HCT116 (cell line): ENCODE measurements around the gene SHROOM3. TPM values are rescaled to one million over a fixed set of nuclear protein-coding genes. Genes with fewer than 3 reads are reported as not detected.

Experiments
- ATAC-seq: fragments of 200-7000 bp; cut with Tn5 transposase; 2 replicates; pipeline ENCODE4 v1.9.1; 2020; ENCODE audit warnings: mild to moderate bottlenecking, moderate library complexity
- BruUV-seq: library from RNA; stranded (reverse); fragments of 400-500 nt; replicated peaks from 2 replicates; lab custom pipeline; 2021; lab: Mats Ljungman, UMichigan
- CTCF ChIA-PET: fragments of 300-600 bp; sonication (Branson Sonifier 250); formaldehyde crosslinking; loops from one replicate; lab custom pipeline; 2021; ENCODE audit warnings: antibody characterized with exemption; lab: Charles Lee
- POLR2A ChIA-PET: fragments of 300-600, 350-600 bp; sonication (Branson Sonifier 250); formaldehyde crosslinking; loops from one replicate; lab custom pipeline; 2021; ENCODE audit warnings: antibody characterized with exemption; lab: Charles Lee
- RAD21 ChIA-PET, 2 experiments: fragments of 300-600 bp; sonication (Branson Sonifier 250); formaldehyde crosslinking; loops; one replicate each; lab custom pipeline; 2023; ENCODE audit warnings: low total read pairs in 2 of 2; ENCODE audit not compliant: uncharacterized antibody in 2 of 2, unreplicated experiment in 2 of 2, low non-redundant PET in 1 of 2; lab: Charles Lee
- DNase-seq: peaks from one replicate; pipeline ENCODE4 v3.0.0-alpha.2; 2010; ENCODE audit warnings: low read depth, low spot score
- H2AFZ ChIP-seq: fragments of 200-600 bp; shearing (Covaris generic), sonication (generic); 2 replicates; pipeline ENCODE4 v1.6.1; 2017; ENCODE audit warnings: low read depth, mixed run types, mixed read lengths, antibody characterized with exemption, low read length; ENCODE audit not compliant: poor library complexity, severe bottlenecking
- H3K27ac ChIP-seq: 2 replicates; pipeline ENCODE4 v1.5.1; 2012; ENCODE audit warnings: low read depth, low read length
- H3K27me3 ChIP-seq: fragments of 200-600 bp; sonication (generic); 2 replicates; pipeline ENCODE4 v1.6.1; 2016; ENCODE audit warnings: mixed run types, low read length, mixed read lengths; ENCODE audit not compliant: insufficient read depth
- H3K36me3 ChIP-seq, 2 experiments: fragments of 200-500 bp in 1 of 2; fragments of 200-600 bp in 1 of 2; sonication (Bioruptor generic) in 1 of 2; sonication (generic) in 1 of 2; 2 replicates each; pipeline versions ENCODE4 v1.5.1 to v1.6.1; 2014 to 2016; ENCODE audit warnings: low read length in 2 of 2, inconsistent platforms in 1 of 2, mixed read lengths in 1 of 2, mixed run types in 1 of 2; ENCODE audit not compliant: insufficient read depth in 2 of 2, control insufficient read depth in 1 of 2
- H3K4me1 ChIP-seq, 2 experiments: fragments of 200-600 bp in 1 of 2; sonication (generic) in 1 of 2; 2 replicates each; pipeline versions ENCODE4 v1.5.1 to v1.6.1; 2012 to 2017; ENCODE audit warnings: low read length in 2 of 2, inconsistent platforms in 1 of 2, mild to moderate bottlenecking in 1 of 2, mixed read lengths in 1 of 2, mixed run types in 1 of 2, moderate library complexity in 1 of 2; ENCODE audit not compliant: insufficient read depth in 2 of 2, control insufficient read depth in 1 of 2
- H3K4me2 ChIP-seq: fragments of 200-600 bp; sonication (generic); 2 replicates; pipeline ENCODE4 v1.6.1; 2017; ENCODE audit warnings: mixed run types, low read length, mixed read lengths
- H3K4me3 ChIP-seq, 2 experiments: fragments of 200-600 bp in 1 of 2; sonication (generic) in 1 of 2; replicated peaks in 1 of 2; 2 replicates each; pipeline ENCODE4 v1.5.1; 2011 to 2016; ENCODE audit warnings: low read length in 2 of 2, control low read depth in 1 of 2, low read depth in 1 of 2, mild to moderate bottlenecking in 1 of 2, mixed read lengths in 1 of 2, mixed run types in 1 of 2
- H3K79me2 ChIP-seq: fragments of 200-600 bp; sonication (generic); 2 replicates; pipeline ENCODE4 v1.6.1; 2017; ENCODE audit warnings: mild to moderate bottlenecking, mixed run types, low read length, moderate library complexity, mixed read lengths; ENCODE audit not compliant: insufficient read depth
- H3K9ac ChIP-seq: fragments of 200-600 bp; sonication (generic); 2 replicates; pipeline ENCODE4 v1.6.1; 2016; ENCODE audit warnings: low read length, mixed read lengths
- H3K9me2 ChIP-seq: fragments of 200-600 bp; sonication (generic), shearing (Covaris generic); 2 replicates; pipeline ENCODE4 v1.6.1; 2017; ENCODE audit warnings: mixed run types, mild to moderate bottlenecking, moderate library complexity; ENCODE audit not compliant: insufficient read depth
- H3K9me3 ChIP-seq, 2 experiments: fragments of 200-500 bp in 1 of 2; fragments of 200-600 bp in 1 of 2; sonication (Bioruptor generic) in 1 of 2; sonication (generic) in 1 of 2; 2 replicates each; pipeline ENCODE4 v1.6.1; 2014 to 2017; ENCODE audit warnings: low read length in 2 of 2, mixed read lengths in 2 of 2, inconsistent platforms in 1 of 2, low read depth in 1 of 2, mild to moderate bottlenecking in 1 of 2, mixed run types in 1 of 2, moderate library complexity in 1 of 2; ENCODE audit not compliant: control insufficient read depth in 1 of 2, insufficient read depth in 1 of 2
- H4K20me1 ChIP-seq: fragments of 200-600 bp; sonication (generic), shearing (Covaris generic); 2 replicates; pipeline ENCODE4 v1.6.1; 2017; ENCODE audit warnings: mixed run types, mild to moderate bottlenecking, moderate library complexity; ENCODE audit not compliant: insufficient read depth
- ATF3 ChIP-seq: IDR thresholded peaks from 2 replicates; pipeline ENCODE4 v1.6.1; 2012
- CBX3 ChIP-seq: IDR thresholded peaks from 2 replicates; pipeline ENCODE4 v1.6.1; 2012; ENCODE audit warnings: low read depth
- CEBPB ChIP-seq: IDR thresholded peaks from 2 replicates; pipeline ENCODE4 v1.6.1; 2012; ENCODE audit warnings: low read depth
- ELF1 ChIP-seq: IDR thresholded peaks from 2 replicates; pipeline ENCODE4 v1.6.1; 2012; ENCODE audit warnings: low read depth, borderline replicate concordance
- EZH2 ChIP-seq: fragments of 200-600 bp; sonication (generic); IDR thresholded peaks from 2 replicates; pipeline ENCODE4 v1.6.1; 2017; ENCODE audit warnings: antibody characterized with exemption, mixed run types
- EZH2phosphoT487 ChIP-seq: fragments of 200-600 bp; IDR thresholded peaks from 2 replicates; pipeline ENCODE4 v1.6.1; 2018; ENCODE audit warnings: antibody characterized with exemption, borderline replicate concordance
- FOSL1 ChIP-seq: IDR thresholded peaks from 2 replicates; pipeline ENCODE4 v1.6.1; 2012; ENCODE audit warnings: low read depth
- JUND ChIP-seq: IDR thresholded peaks from 2 replicates; pipeline ENCODE4 v1.6.1; 2012
- MAX ChIP-seq: IDR thresholded peaks from 2 replicates; pipeline ENCODE4 v1.6.1; 2012
- POLR2AphosphoS5 ChIP-seq: IDR thresholded peaks from 2 replicates; pipeline ENCODE4 v1.6.1; 2011; ENCODE audit warnings: mild to moderate bottlenecking, low read depth, low read length, moderate library complexity
- REST ChIP-seq: IDR thresholded peaks from 2 replicates; pipeline ENCODE4 v1.6.1; 2012; ENCODE audit warnings: low read depth
- SP1 ChIP-seq: IDR thresholded peaks from 2 replicates; pipeline ENCODE4 v1.6.1; 2012; ENCODE audit warnings: low read depth
- SRF ChIP-seq: IDR thresholded peaks from 2 replicates; pipeline ENCODE4 v1.6.1; 2012; ENCODE audit warnings: low read depth
- TCF7L2 ChIP-seq: IDR thresholded peaks from 2 replicates; pipeline ENCODE4 v1.7.0; 2011; ENCODE audit warnings: borderline replicate concordance, inconsistent platforms; ENCODE audit not compliant: insufficient read depth, insufficient read length; ENCODE audit errors: extremely low read depth
- YY1 ChIP-seq: IDR thresholded peaks from 2 replicates; pipeline ENCODE4 v1.6.1; 2011; ENCODE audit warnings: low read length, low read depth, moderate library complexity, mild to moderate bottlenecking; ENCODE audit not compliant: insufficient replicate concordance; ENCODE audit errors: extremely low read depth
- ZFX ChIP-seq: fragments of 450-650 bp; IDR thresholded peaks from 2 replicates; pipeline ENCODE4 v1.6.1; 2017
- ZNF274 ChIP-seq: fragments of 200-500 bp; sonication (Bioruptor generic); IDR thresholded peaks from 2 replicates; pipeline ENCODE4 v1.6.1; 2014; ENCODE audit warnings: mild to moderate bottlenecking, low read depth, low read length, inconsistent platforms
- intact Hi-C: fragments of 100-400 bp; cut with micrococcal nuclease; formaldehyde crosslinking; loops from 2 replicates; pipeline ENCODE4 v1.10.0; 2022
- total RNA-seq: library from RNA; stranded (reverse); gene quantifications from one replicate; pipeline ENCODE4 v1.2.1, GENCODE V29; 2021; ENCODE audit not compliant: unreplicated experiment
- TF ChIP-seq, protein P1 (sequence below), 3 experiments: fragments of 200-600 bp in 1 of 3; sonication (generic) in 1 of 3; IDR thresholded peaks in 2 of 3; conservative IDR thresholded peaks in 1 of 3; 2 replicates each; pipeline ENCODE4 v1.5.1; 2012 to 2017; ENCODE audit warnings: low read depth in 2 of 3, low read length in 2 of 3, antibody characterized with exemption in 1 of 3, borderline replicate concordance in 1 of 3, control low read depth in 1 of 3, mild to moderate bottlenecking in 1 of 3, mixed read lengths in 1 of 3, mixed run types in 1 of 3, moderate library complexity in 1 of 3; ENCODE audit not compliant: insufficient read depth in 1 of 3

Gene SHROOM3
- total RNA-seq, 1 experiment from 2014 or later = 22.5 TPM

DNA sequence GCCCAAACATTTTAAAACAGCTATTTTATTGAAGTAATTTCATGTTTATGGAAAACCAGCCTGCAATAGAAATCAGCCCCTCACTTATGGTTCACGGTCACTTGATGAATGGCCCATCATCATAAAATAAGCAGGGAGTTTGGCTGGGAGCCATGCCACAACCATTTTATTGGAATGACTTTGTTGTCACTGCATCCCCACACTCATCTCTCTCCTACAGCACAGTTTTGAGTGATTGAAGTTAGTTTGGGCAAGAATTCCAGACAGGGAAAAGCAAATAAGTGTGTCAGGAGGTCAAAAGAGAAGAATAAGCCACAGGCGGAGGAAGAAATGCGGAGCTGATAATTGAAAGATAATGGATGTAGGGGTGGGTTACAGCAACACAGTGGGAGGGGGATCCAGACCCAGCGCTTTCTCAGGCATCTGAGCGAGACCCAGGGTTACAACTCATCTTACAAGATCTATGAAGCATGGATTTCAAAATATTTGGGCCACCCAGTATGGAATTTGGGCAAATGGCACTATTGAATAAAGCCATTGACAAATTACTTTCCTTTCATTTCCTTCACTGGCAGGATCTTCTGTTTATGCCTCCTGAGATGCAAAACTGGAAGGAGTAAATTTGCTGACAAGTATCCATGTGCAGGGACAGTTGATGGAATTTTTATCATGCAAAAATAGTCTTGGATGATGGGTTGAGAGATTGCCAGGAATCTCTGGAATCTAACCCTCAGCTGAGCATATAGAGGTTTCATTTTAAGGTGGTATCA lies 100.8 kb downstream of the SHROOM3 start:
- no peaks in the 10 kb centered on the region for H3K4me1 ChIP-seq
- H2AFZ ChIP-seq = no peak overlapping the region
- no peak for DNase-seq
- CTCF ChIA-PET = no interaction called here
- H3K27ac ChIP-seq = no peak overlapping the region
- no peaks in the 10 kb centered on the region for H3K9me2 ChIP-seq
- H3K9ac ChIP-seq = no peak overlapping the region
- no peaks in the 10 kb centered on the region for H4K20me1 ChIP-seq
- TF ChIP-seq, protein P1, sequence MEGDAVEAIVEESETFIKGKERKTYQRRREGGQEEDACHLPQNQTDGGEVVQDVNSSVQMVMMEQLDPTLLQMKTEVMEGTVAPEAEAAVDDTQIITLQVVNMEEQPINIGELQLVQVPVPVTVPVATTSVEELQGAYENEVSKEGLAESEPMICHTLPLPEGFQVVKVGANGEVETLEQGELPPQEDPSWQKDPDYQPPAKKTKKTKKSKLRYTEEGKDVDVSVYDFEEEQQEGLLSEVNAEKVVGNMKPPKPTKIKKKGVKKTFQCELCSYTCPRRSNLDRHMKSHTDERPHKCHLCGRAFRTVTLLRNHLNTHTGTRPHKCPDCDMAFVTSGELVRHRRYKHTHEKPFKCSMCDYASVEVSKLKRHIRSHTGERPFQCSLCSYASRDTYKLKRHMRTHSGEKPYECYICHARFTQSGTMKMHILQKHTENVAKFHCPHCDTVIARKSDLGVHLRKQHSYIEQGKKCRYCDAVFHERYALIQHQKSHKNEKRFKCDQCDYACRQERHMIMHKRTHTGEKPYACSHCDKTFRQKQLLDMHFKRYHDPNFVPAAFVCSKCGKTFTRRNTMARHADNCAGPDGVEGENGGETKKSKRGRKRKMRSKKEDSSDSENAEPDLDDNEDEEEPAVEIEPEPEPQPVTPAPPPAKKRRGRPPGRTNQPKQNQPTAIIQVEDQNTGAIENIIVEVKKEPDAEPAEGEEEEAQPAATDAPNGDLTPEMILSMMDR (IDR thresholded peaks at IDR 0.05 in 2 of 3, conservative IDR thresholded peaks at IDR 0.05 in 1 of 3; ENCODE audit: borderline replicate concordance in 1 of 3, insufficient read depth in 1 of 3, low read depth in 2 of 3, low read length in 2 of 3) = no peak
- TF ChIP-seq YY1 (no peak), TCF7L2 (no peak), EZH2phosphoT487 (no peak), REST (no peak), ATF3 (no peak), SRF (no peak), JUND (no peak), CEBPB (no peak), SP1 (no peak), EZH2 (no peak), CBX3 (no peak), FOSL1 (no peak), ZNF274 (no peak), MAX (no peak), POLR2AphosphoS5 (no peak), ELF1 (no peak), ZFX (no peak)
- TF ChIP-seq, all 23 proteins: peak for 0
- intact Hi-C loops = no loop called here
- no peak for ATAC-seq
- H3K79me2 ChIP-seq = no peaks in the 10 kb centered on the region
- H3K4me2 ChIP-seq = no peak overlapping the region
- ChIA-PET RAD21 (no interaction called here), POLR2A (no interaction called here)
- no peaks in the 10 kb centered on the region for H3K36me3 ChIP-seq
- H3K27me3 ChIP-seq = no peaks in the 10 kb centered on the region
- no TSS peak for BruUV-seq
- no peak overlapping the region for H3K4me3 ChIP-seq
- no peaks in the 10 kb centered on the region for H3K9me3 ChIP-seq
